Measurements from ENCODE around the gene LRRC23.

- peak in 3 of 6 experiments; percentile 39 to 46 (median 41) for TF ChIP-seq CTCF (IDR thresholded peaks at IDR 0.05)
- TF ChIP-seq POLR2A (IDR thresholded peaks at IDR 0.05): peak; percentile 88 to 97
These were observed 41.7 kb downstream of the LRRC23 start for GRCh38 chr12:6946033-6946919.

Measured in Peyer's patch (tissue), 4 donors.